H1 (cell line): Measurements from ENCODE around the gene MED31.

Experiments
- CBX5 ChIP-seq: fragments of 300-800, 300-1000 bp; sonication (generic); IDR thresholded peaks from 2 replicates; pipeline ENCODE4 v1.7.1; 2016; ENCODE audit warnings: antibody characterized with exemption, low read length, low read depth
- CHD2 ChIP-seq: IDR thresholded peaks from 2 replicates; pipeline ENCODE4 v1.6.1; 2012; ENCODE audit warnings: low read length, improper control_type of control experiment
- CTCF ChIP-seq, 3 experiments: IDR thresholded peaks; 1 replicate in 2 of 3; 2 replicates in 1 of 3; pipeline versions ENCODE4 v1.5.1 to v1.6.1; 2011; ENCODE audit warnings: low read length in 3 of 3, mild to moderate bottlenecking in 3 of 3, inconsistent platforms in 2 of 3, low read depth in 1 of 3, moderate library complexity in 1 of 3; ENCODE audit not compliant: insufficient read depth in 1 of 3; ENCODE audit errors: control extremely low read depth in 1 of 3
- EGR1 ChIP-seq: IDR thresholded peaks from 2 replicates; pipeline ENCODE4 v1.6.1; 2011; ENCODE audit warnings: low read depth, low read length, borderline replicate concordance
- EZH2 ChIP-seq: fragments of 200-600 bp; sonication (generic); IDR thresholded peaks from 2 replicates; pipeline ENCODE4 v1.7.1; 2012; ENCODE audit warnings: low read depth, mild to moderate bottlenecking, moderate library complexity, low read length, inconsistent platforms; ENCODE audit not compliant: severe bottlenecking
- MAX ChIP-seq: IDR thresholded peaks from 2 replicates; pipeline ENCODE4 v1.6.1; 2012; ENCODE audit warnings: inconsistent platforms
- POLR2A ChIP-seq, 2 experiments: IDR thresholded peaks; 1 replicate in 1 of 2; 2 replicates in 1 of 2; pipeline ENCODE4 v1.6.1; 2011; ENCODE audit warnings: low read depth in 2 of 2, low read length in 2 of 2, mild to moderate bottlenecking in 2 of 2; ENCODE audit errors: control extremely low read depth in 1 of 2
- POLR2AphosphoS5 ChIP-seq: IDR thresholded peaks from 2 replicates; pipeline ENCODE4 v1.6.1; 2011; ENCODE audit warnings: low read depth, low read length
- RFX5 ChIP-seq: IDR thresholded peaks from 2 replicates; pipeline ENCODE4 v1.6.1; 2011; ENCODE audit warnings: low read depth, low read length, improper control_type of control experiment, borderline replicate concordance
- ZNF274 ChIP-seq: IDR thresholded peaks from 2 replicates; pipeline ENCODE4 v1.7.0; 2012; ENCODE audit warnings: low read length, borderline replicate concordance; ENCODE audit errors: extremely low read depth

GRCh38 chr17:6642592-6642991 is 8.8 kb downstream of the MED31 start:
- TF ChIP-seq ZNF274 (no peak), POLR2A (IDR thresholded peaks at IDR 0.05; ENCODE audit: control extremely low read depth in 1 of 2, low read depth in 2 of 2, low read length in 2 of 2) (no peak), CTCF (IDR thresholded peaks at IDR 0.05; ENCODE audit: control extremely low read depth in 1 of 3, insufficient read depth in 1 of 3, low read depth in 1 of 3, low read length in 3 of 3) (no peak), RFX5 (no peak), POLR2AphosphoS5 (no peak), CBX5 (no peak), EZH2 (no peak), MAX (no peak), CHD2 (no peak), EGR1 (no peak)
